ENCODE results near the gene SLC22A16. TPM values are rescaled to one million over a fixed set of nuclear protein-coding genes. Genes with fewer than 3 reads are reported as not detected.

The SLC22A16 gene
- total and polyA plus RNA-seq, 2 of the 8 experiments (the other 6 are each of a cell fraction or from before 2014, with no cell fraction given) = not detected

GRCh38 chr6:110385458-110385863 is 91.0 kb downstream of the SLC22A16 start:
- Histone ChIP-seq H4K91ac (replicated peaks; ENCODE audit: insufficient read length, low read length) (no peak overlapping the region), H3K27ac (ENCODE audit: low read depth, low read length) (no peak overlapping the region), H3K4me1 (replicated peaks in 1 of 4; ENCODE audit: control insufficient read depth in 3 of 4, insufficient read depth in 4 of 4, low read length in 3 of 4) (peaks cover 0 to 2% (median 0%) of the 10 kb centered on the region in 4 experiments; a peak in 1 of 7 replicates), H3K23ac (ENCODE audit: insufficient read length) (no peak overlapping the region), H3K9me3 (ENCODE audit: insufficient read depth in 2 of 2, low read depth in 1 of 2, low read length in 1 of 2) (no peaks in the 10 kb centered on the region), H3K18ac (ENCODE audit: extremely low read depth, low read length) (no peak overlapping the region), H3K56ac (replicated peaks; ENCODE audit: insufficient read length, low read depth, low read length) (no peak overlapping the region), H2AK5ac (ENCODE audit: low read depth, low read length) (no peak overlapping the region), H3K79me1 (ENCODE audit: low read depth, low read length) (no peaks in the 10 kb centered on the region), H3K9ac (replicated peaks in 1 of 4; ENCODE audit: extremely low read depth in 1 of 4, low read depth in 3 of 4, low read length in 3 of 4) (no peak overlapping the region), H3K14ac (ENCODE audit: insufficient read length) (no peak overlapping the region), H2BK120ac (replicated peaks; ENCODE audit: low read depth, low read length) (no peak overlapping the region), H4K8ac (ENCODE audit: extremely low read depth, insufficient read depth, low read length) (no peak overlapping the region), H4K5ac (ENCODE audit: insufficient read length, low read depth, low read length) (no peak overlapping the region), H3K36me3 (ENCODE audit: control insufficient read depth in 2 of 4, insufficient read depth in 4 of 4, low read length in 3 of 4) (no peaks in the 10 kb centered on the region), H2BK5ac (ENCODE audit: low read depth, low read length) (no peak overlapping the region), H4K20me1 (replicated peaks in 1 of 2; ENCODE audit: control insufficient read depth in 1 of 2, insufficient read depth in 2 of 2, low read length in 2 of 2) (no peaks in the 10 kb centered on the region), H3K4me3 (ENCODE audit: extremely low read depth in 1 of 4, insufficient read depth in 2 of 4, low read depth in 3 of 4, low read length in 4 of 4) (no peak overlapping the region), H2BK12ac (ENCODE audit: low read depth, low read length) (no peak overlapping the region), H2BK20ac (ENCODE audit: low read length) (no peak overlapping the region), H3K23me2 (ENCODE audit: low read depth, low read length) (no peaks in the 10 kb centered on the region), H3K79me2 (ENCODE audit: control insufficient read depth in 1 of 2, insufficient read depth in 2 of 2, low read length in 2 of 2) (no peaks in the 10 kb centered on the region), H3K4ac (replicated peaks; ENCODE audit: insufficient read length, low read depth, low read length) (no peak overlapping the region), H3K27me3 (replicated peaks in 1 of 4; ENCODE audit: control insufficient read depth in 3 of 4, extremely low read depth in 1 of 4, insufficient read depth in 3 of 4, low read length in 3 of 4) (no peaks in the 10 kb centered on the region), H2AFZ (ENCODE audit: low read length) (no peak overlapping the region), H3K4me2 (ENCODE audit: insufficient read depth in 1 of 2, low read depth in 2 of 2, low read length in 2 of 2) (no peak overlapping the region), H2BK15ac (ENCODE audit: low read length) (no peak overlapping the region)
- CTCF ChIA-PET (ENCODE audit: partially characterized antibody) = interaction anchor here (0.6 to 1.9 kb wide), 4 partner anchors 9 to 345 kb away, joined by 3 to 5 read pairs (median 4); no protein-coding TSS in a partner anchor
- POLR2A ChIA-PET (ENCODE audit: partially characterized antibody) = interaction anchor here (1.5 kb wide), 1 partner anchor 205 kb away, joined by 3 read pairs; the partner anchor contains the start of gene CDC40
- FAIRE-seq (no peak), DNase-seq (ENCODE audit: low read depth in 1 of 2, low spot score in 2 of 2) (no peak)
- WGBS, 2 experiments (ENCODE audit: extremely low coverage in 1 of 2, insufficient coverage in 1 of 2, insufficient read length in 1 of 2, insufficient replicate concordance in 2 of 2, low coverage in 1 of 2, low lambda C conversion rate in 2 of 2, missing lambda C conversion rate in 1 of 2) = 96% methylated on average over 1 of the region's 1 CpG; no CpG with 5 or more reads in 1 of the 2 experiments
- TF ChIP-seq RBBP5 (IDR thresholded peaks at IDR 0.05; ENCODE audit: borderline replicate concordance, low read depth, low read length) = no peak
